Stimulated activated CD4-positive, alpha-beta T cell treated with anti-CD3 and anti-CD28 coated beads, Interleukin-15, amount 100 ng/mL, for 48 hours (primary cell): ENCODE data around the gene MIA2.
"Not testable (repeated sequence)": the region's sequence is repeated elsewhere in the genome, so short reads cannot be mapped to it uniquely, and the experiment has no call there.

Source experiments
- DNase-seq, 2 donors: peaks; one replicate each; pipeline ENCODE4 v3.0.0-alpha.2; 2020; ENCODE audit warnings: low read depth in 2 of 2

The MIA2 gene

DNA sequence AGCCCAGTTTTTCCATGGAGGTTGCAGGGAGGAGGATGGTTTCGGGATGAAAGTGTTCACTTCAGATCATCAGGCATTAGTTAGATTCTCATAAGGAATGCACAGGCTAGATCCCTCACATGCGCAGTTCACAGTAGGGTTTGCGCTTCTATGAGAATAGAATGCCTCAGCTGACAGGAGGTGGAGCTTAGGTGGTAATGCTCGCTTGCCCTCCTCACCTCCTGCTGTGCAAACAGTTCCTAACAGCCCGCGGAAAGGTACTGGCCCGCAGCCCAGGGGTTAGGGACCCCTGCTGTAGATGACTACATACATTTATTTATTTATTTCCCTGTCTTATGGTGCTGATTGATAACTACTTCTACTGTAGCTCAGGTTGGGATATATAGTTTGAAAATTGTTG, 105.3 kb downstream of the MIA2 start:
- no peak for DNase-seq

DNA sequence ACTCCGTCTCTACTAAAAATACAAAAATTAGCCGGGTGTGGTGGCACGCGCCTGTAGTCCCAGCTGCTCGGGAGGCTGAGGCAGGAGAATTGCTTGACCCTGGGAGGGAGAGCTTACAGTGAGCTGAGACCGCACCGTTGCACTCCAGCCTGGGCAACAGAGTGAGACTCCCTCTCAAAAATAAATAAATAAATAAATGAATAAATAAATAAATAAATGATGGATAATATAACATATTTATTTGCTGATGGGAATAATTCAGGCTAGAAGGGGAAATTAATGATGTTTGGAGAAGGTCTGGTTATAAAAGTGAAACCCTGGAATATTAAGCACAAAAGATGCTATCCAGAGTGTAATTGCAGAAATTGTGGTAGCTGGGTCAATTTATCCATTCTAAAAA, 107.4 kb downstream of the MIA2 start:
- not testable (repeated sequence) for DNase-seq

DNA sequence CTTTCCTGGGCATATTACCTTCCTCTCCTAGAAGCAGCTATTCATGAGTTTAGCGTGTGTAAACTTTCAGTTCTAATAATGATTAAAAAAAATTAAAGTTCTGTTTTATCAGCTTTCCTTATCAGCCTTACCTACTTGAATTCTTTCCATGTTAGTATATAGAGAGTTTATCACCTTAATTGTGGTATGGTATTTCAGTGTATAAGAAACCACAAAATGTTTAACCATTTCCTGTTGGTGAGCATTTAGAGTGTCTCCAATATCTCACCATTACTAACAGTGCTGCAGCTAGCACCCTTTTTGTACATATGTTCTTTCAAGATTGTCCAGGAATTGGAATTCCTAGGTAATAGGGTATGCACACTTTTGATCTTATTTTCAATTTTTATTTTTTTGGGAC, 109.1 kb downstream of the MIA2 start:
- no peak for DNase-seq

DNA sequence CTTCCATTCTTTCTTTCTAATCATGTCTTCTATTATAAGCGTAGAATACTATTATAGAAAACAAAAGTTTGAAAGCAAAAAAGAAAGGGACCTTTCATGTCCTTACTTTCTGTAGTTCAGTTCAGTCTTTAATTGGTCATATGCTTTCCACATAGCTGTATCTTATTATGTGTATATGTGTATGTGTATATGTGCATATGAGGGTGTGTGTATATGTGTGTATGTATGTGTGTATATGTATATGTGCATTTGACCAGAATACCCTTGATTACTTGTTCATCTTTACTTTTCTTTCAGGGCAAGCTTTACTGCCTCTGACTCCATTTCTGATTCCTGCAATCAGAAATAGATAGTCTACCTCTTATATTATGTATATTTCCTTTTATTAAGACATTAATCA, 109.9 kb downstream of the MIA2 start:
- DNase-seq, result no peak

DNA sequence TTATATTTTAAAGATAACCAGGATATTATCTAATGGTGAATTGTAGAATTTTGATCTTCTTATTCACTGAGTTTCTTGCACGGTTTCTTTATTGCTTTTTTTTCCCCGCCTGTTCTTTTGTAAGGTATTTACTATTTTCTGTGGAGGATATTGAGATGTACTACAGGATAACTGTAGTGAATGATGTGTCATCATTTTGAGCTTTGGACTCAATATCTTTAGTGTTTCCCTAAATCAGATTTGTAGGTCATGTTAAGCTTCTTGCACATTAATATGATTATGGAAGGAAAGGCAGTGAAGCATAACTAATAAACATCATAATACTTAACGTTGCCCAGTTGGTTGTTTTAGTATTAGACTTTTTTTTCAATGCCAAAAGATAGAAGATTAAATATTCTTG, 117.2 kb downstream of the MIA2 start:
- DNase-seq, result no peak

DNA sequence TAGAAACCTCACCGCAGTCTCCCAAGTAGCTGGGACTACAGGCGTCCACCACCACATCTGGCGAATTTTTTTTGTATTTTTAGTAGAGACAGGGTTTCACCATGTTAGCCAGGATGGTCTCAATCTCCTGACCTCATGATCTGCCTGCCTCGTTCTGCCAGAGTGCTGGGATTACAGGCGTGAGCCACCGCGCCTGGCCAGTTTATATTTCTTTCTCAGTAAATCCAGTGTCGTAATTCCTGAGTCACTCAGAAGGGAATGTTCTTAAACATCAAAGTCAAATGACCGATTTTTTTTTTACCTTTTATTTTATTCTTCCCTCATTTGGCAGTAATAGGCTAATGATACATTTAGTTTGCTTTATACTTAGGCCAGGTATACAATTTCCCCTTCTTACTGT, 118.0 kb downstream of the MIA2 start:
- DNase-seq, result no peak

DNA sequence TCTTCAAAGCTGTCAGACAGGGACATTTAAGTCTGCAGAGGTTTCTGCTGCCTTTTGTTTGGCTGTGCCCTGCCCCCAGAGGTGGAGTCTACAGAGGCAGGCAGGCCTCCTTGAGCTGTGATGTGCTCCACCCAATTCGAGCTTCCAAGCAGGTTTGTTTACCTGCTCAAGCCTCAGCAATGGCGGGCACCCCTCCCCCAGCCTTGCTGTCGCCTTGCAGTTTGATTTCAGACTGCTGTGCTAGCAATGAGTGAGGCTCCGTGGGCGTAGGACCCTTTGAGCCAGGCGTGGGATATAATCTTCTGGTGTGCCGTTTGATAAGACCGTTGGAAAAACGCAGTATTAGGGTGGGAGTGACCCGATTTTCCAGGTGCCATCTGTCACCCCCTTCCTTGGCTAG, 125.4 kb downstream of the MIA2 start:
- not testable (repeated sequence) for DNase-seq

DNA sequence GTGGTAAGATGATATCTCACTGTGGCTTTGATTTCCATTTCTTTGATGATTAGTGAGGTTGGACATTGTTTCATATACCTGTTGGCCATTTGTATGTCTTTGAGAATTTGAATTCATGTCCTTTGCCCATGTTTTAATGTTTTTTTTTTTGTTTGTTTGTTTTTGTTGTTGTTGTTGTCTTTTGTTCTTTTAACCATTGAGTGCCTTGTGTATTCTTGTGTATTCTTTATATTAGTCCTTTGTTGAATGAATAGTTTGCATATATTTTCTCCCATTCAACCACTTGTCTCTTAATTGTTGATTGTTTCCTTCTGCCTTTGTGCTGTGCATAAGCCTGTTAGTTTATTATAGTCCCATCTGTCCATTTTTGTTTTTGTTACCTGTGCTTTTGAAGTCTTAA, 126.6 kb downstream of the MIA2 start:
- DNase-seq, result no peak

DNA sequence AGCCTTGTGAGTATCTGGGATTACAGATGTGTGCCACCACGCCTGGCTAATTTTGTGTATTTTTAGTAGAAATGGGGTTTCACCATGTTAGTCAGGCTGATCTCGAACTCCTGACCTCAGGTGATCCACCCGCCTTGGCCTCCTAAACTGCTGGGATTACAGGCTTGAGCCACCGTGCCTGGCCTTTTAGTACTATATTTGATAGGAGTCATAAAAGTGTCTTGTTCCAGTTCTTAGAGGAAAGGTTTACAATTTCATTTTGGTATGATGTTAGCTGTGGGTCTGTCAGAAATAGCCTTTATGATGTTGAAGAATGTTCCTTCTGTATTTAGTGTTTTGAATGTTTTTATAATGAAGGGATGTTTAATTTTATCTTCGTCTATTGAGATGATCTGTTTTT, 127.8 kb downstream of the MIA2 start:
- not testable (repeated sequence) for DNase-seq

DNA sequence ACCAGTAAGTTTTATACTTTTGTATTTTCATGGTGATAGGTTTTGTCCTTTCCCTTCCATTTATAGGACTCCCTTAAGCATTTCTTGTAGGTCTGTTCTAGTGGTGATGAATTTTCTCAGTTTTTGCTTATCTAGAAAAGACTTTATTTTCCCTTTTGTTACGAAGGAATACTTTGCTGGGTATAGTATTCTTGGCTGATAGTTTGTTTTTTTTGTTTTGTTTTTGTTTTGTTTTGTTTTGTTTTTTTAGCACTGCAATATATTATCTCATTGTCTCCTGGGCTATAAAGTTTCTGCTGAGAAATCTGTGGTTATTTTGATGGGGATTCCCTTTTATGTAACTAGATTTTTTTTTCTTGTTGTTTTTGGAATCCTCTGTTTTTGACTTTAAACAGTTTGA, 130.8 kb downstream of the MIA2 start:
- DNase-seq, result no peak

DNA sequence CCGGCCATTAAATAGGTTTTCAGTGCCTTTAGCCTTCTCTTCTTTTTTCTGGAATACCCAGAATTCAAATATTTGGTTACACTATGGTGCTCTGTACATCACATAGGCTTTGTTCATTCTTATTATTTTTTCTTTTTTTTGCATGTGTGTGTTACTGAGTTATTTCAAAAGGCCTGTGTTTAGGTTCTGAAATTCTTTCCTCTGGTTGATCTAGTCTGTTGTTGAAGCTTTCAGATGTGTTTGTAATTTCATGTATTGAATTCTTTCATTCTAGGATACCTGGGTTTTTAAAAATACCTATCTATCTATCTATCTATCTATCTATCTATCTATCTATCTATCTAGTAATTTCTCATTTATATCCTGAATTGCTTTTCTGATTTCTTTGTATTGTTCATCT, 131.6 kb downstream of the MIA2 start:
- DNase-seq, result no peak

DNA sequence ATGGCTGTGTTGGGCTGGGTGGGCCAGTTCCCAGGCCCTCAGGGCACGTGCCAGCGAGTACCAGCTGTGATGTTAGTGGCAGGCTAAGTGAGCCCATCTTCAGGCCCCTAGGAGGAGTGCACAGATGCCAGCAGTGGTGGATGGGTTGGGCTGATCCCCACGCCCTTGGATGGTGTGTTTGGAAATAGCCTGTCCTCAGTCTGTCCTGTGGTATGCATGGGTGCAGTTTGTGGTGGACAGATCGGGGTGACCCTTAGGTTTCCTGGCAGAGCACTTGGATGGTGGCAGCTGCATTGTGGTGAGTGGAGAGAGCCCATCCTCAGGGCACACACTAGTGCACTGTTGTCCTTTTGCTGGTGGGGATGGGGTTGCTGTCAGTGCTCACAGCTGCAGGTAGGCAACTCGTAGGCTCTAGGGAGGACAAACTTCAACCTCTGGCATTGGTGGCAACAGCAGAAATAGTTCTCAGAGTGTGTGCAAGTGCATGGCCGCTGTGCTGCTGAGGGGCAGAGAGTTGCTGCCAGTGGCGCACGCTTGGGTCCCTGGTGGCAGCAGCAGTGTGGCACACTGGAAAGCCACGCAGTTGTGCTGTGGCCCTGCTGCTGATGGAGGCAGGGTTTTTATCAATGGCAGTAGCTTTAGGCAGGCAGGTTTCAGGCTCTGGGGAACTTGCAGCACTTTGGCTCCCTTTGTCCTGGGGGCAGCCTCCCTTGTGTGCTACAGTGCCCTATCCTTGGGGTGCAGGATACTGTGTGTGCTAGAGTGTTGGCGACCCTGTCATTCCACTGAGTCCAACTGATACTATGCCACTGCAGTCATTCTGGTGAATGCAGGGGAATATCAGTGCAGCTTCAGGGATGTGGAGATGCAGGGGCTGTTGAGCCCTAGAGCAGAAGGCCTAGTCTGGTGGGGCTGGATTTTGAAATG, 133.0 kb downstream of the MIA2 start:
- DNase-seq, result no peak

DNA sequence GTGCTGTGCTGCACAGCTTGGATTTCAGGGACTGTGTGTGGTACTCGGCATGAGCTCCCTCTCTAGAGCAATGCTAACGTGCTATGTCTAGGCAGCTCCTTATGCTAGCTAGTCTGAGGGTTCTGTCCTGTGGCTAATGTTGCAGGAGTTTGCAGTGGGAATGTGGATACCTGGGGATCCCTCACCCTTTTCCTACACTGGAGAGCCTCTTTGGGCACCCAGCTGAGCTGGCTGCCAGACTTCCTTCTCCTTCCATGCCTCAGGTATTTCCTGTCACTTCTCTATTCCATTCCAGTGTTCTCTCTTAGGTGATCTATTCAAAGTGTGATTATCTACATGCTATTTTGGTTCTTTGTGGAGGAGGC, 133.7 kb downstream of the MIA2 start:
- no peak for DNase-seq

DNA sequence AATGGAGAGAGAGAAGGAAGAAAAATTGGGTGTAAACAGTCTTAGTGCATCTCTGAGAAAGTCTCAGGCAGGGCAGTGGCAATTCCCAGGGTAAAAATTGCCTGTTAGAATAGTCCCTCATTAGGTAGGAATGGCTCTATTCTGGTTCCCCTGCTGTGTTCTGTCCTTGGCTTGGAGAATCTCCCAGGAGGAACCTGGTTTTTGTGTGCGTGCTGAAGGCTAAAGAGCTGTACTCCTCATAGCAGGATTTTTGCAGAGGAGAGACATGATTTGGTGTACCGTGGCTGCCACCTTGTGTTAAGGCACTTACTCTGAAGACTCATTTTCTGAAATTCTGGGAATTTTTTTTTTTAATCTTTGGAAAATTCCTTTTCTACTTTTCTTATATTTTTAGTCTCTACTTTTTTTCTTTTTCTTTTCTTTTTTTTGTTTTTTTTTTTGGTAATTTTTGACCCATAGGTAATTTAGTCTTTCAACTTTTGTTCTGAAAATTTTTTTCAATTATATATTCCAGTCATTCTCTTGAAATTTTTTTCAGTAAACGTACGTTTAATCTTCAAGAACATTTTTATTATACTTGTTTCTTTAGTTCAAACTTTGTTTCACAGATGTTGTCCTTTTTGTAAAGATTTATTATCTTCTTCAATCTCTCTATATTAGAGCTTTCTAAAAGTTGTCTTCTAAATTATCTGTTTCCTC, 134.7 kb downstream of the MIA2 start:
- DNase-seq, result no peak

DNA sequence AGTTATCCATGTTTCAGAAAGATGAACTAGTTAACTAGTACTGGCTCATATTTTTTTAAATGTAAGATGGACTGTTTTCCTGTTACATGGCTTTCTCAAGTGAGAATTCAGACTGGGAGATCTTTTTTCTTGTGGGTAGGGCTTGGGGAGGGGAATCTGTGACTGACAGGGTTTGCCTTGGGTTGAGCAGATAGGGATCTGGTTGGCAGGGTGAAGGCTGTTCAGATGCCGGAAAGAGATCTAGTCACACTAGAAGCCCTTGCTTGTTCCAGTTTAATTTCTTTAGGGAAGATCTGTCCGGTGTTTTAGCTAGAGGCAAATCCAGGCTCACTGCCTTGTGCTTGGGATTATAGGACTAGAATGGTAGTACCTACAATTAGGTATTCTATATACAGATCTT, 135.3 kb downstream of the MIA2 start:
- no peak for DNase-seq

DNA sequence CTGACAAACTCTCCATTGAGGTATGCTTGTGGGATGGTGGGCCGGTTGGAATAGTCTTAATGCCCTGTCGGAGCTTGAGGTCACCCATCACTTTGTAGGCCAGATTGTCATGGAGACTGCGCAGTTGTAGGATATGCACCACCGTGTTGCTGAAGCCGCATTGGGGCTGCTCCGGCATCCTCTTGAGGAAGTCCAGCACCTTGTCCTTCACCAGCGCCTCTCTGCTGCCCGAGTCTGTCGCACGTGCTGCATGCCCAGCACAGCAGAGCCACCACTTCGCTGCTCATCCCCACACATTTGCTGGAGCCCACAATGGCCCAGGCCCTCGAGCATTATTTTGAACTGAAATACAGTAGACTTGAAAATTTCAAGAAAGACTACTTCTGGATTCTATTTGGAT, 136.7 kb downstream of the MIA2 start:
- DNase-seq, result no peak

DNA sequence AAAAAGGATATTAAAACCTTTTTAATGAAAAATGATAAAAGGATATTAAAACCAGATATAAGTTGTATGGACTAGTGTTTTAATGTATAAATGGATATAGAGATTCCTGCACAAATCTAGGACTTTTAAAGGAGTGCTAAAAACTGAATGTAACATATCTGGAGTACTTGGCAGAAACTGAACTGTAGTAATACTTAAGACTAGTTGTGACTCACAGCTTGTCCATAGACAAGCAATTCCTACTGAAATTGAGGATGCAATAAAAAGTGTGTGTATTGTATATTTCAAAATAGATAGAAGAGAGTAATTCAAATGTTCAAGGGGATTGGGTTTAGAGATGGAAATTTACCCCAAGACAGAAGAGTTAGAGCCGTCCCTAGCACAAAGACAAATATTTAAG, 138.9 kb downstream of the MIA2 start:
- DNase-seq, result no peak

DNA sequence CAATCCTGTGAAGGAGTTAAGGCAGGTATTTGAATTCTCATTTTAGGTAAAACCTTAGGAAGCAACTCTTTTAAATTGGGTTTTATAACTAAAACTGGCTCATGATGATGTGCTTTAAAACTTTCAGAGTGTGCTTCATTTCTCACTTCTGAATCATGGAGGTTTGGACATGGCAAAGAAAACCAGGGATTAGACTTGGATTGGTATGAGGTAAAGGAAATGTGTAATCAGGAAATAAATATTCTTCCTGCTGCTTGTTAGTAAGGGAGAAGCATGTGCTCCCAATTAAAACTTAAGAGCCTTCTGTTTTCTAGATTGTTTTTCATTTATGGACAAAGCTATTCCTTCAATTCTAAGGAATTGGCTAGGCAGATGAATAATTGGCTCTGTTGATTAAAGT, 141.1 kb downstream of the MIA2 start:
- DNase-seq, result no peak

DNA sequence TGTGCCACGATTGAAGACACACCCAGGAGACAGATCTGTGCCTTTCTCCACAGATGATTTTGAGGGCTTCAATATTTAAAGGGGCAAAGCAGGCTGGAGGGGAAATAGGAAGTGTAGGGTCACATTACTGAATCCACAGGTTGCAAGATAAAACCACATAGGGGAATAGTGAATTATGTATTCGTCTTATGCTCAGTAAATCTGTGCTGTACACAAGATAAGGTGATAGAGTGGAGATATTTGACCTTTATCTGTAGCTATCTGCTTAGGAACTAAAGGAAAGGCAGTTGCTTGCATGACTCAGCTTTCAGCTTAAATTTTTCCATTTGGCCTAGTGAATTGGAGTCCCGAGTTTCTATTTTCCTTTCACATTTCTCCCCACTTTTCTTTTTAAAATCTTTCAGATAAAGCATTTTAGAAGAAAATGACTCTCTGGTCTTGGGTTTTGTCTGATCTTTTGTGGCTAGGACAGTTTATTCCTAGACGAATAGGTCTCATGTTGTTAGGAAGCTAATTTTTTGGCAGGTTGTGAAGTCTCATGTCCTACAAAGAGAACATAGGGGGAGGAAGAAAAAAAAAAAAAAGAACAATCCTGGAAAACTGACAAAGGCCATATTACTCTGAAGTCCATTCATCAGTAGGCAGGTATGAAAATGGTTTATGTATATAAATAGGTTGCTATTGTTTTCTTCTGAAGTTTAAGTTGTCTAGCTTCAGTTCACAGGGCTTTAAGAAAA, 143.1 kb downstream of the MIA2 start:
- no peak for DNase-seq

DNA sequence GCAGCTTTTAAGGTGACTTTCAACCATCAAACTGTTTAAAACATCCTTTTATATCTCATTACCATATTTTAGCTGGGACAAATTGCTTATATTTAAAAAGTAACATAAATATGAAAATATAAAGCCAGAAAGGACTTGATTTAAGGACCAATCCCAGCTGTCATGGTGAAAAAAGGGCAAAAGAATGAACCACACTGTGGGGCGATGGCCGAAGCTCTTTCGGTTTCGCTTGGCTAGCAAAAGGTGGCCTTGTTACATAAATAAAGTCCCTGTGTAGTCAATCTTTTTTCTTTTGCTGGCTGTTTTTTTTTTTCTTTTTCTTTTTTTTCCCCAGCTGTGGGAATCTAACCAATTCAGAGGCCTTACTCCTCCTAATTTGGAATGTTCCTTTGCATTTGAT, 147.7 kb downstream of the MIA2 start:
- DNase-seq, result no peak

DNA sequence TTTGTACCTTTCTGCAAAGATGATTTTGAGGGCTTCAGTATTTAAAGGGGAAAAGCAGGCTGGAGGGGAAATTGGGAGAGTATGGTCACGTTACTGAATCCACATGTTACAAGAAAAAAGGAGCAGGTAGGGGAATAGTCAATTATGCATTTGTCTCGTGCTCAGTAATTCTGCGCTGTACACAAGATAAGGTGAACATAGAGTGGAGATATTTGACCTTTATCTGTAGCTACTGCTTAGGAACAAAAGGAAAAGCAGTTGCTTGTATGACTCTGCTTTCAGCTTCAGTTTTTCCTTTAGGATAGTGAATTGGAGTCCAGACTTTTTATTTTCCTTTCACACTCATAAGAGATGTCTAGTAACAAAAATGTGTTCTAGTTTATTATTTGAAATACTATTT, 148.7 kb downstream of the MIA2 start:
- DNase-seq, result no peak

DNA sequence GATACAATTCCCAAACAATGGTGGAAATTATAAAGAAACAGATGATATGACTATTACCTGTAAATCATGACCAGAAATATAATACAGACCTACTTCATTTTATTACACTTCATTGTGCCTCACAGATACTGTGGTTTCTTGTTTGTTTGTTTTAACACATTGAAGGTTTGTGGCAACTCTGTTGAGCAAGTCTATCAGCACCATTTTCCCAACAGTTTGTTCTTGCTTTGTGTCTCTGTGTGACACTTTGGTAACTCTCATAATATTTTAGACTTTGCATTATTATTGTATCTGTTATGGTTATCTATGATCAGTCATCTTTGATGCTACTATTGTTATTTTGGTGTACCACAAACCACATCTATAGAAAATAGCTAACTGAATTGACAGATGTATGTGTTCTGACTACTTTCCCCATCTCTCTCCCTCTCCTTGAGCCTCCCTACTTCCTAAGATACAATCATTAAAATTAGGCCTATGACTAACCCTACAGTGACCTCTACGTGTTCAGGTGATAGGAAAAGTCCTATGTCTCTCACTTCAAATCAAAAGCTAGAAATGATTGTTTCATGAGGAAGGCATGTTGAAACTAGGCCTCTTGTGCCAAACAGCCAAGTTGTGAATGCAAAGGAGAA, 149.4 kb downstream of the MIA2 start:
- DNase-seq, result no peak
